H1 (cell line): ENCODE results near the gene TOM1L2. TPM values are rescaled to one million over a fixed set of nuclear protein-coding genes. Genes with fewer than 3 reads are reported as not detected.

Experiments
- CTCF ChIA-PET: fragments of 300-600 bp; sonication (Branson Sonifier 250); formaldehyde crosslinking; loops from one replicate; lab custom pipeline; 2021; ENCODE audit not compliant: partially characterized antibody; lab: Charles Lee
- POLR2A ChIA-PET: fragments of 300-600 bp; sonication (Branson Sonifier 250); formaldehyde crosslinking; loops from one replicate; lab custom pipeline; 2021; ENCODE audit warnings: inconsistent platforms; ENCODE audit not compliant: partially characterized antibody; lab: Charles Lee
- DNase-seq, 2 experiments: peaks; one replicate each; pipeline versions ENCODE4 v3.0.0 to v3.0.0-alpha.2; 2010 to 2022; ENCODE audit warnings: low spot score in 2 of 2, low read depth in 1 of 2, mixed read lengths in 1 of 2
- FAIRE-seq: peaks from 2 replicates; lab custom pipeline; 2011; peaks lifted over from hg19 to GRCh38; lab: Jason Lieb, UNC
- H2AFZ ChIP-seq: 2 replicates; pipeline ENCODE4 v1.8.1; 2012; ENCODE audit warnings: low read length, inconsistent platforms
- H2AK5ac ChIP-seq: 2 replicates; pipeline ENCODE4 v1.6.1; 2013; ENCODE audit warnings: low read depth, low read length
- H2BK120ac ChIP-seq: replicated peaks from 2 replicates; pipeline ENCODE3; 2013; ENCODE audit warnings: low read depth, low read length, inconsistent platforms
- H2BK12ac ChIP-seq: 2 replicates; pipeline ENCODE4 v1.6.1; 2013; ENCODE audit warnings: low read depth, low read length
- H2BK15ac ChIP-seq: 2 replicates; pipeline ENCODE4 v1.6.1; 2013; ENCODE audit warnings: low read length
- H2BK20ac ChIP-seq: 2 replicates; pipeline ENCODE4 v1.6.1; 2013; ENCODE audit warnings: low read length
- H2BK5ac ChIP-seq: 2 replicates; pipeline ENCODE4 v1.6.1; 2013; ENCODE audit warnings: low read depth, low read length
- H3K14ac ChIP-seq: 2 replicates; pipeline ENCODE4 v1.6.1; 2013; ENCODE audit warnings: inconsistent platforms; ENCODE audit not compliant: insufficient read length
- H3K18ac ChIP-seq: 2 replicates; pipeline ENCODE4 v1.6.1; 2013; ENCODE audit warnings: low read length; ENCODE audit errors: extremely low read depth
- H3K23ac ChIP-seq: 2 replicates; pipeline ENCODE4 v1.6.1; 2013; ENCODE audit warnings: inconsistent platforms; ENCODE audit not compliant: insufficient read length
- H3K23me2 ChIP-seq: 2 replicates; pipeline ENCODE4 v1.6.1; 2013; ENCODE audit warnings: low read depth, low read length
- H3K27ac ChIP-seq: 2 replicates; pipeline ENCODE4 v1.6.1; 2011; ENCODE audit warnings: low read depth, low read length, inconsistent platforms
- H3K27me3 ChIP-seq, 4 experiments: replicated peaks in 1 of 4; 1 replicate in 1 of 4; 2 replicates in 3 of 4; pipeline versions ENCODE4 v1.6.1 to v1.8.1; 2011 to 2013; ENCODE audit warnings: low read length in 3 of 4, mild to moderate bottlenecking in 3 of 4, inconsistent platforms in 2 of 4, mixed read lengths in 2 of 4, moderate library complexity in 1 of 4; ENCODE audit not compliant: control insufficient read depth in 3 of 4, insufficient read depth in 3 of 4; ENCODE audit errors: extremely low read depth in 1 of 4
- H3K36me3 ChIP-seq, 4 experiments: 2 replicates each; pipeline versions ENCODE4 v1.6.1 to v1.8.1; 2011 to 2013; ENCODE audit warnings: mild to moderate bottlenecking in 4 of 4, low read length in 3 of 4, moderate library complexity in 2 of 4, control low read depth in 1 of 4, inconsistent platforms in 1 of 4; ENCODE audit not compliant: insufficient read depth in 4 of 4, control insufficient read depth in 2 of 4
- H3K4ac ChIP-seq: replicated peaks from 2 replicates; pipeline ENCODE3; 2013; ENCODE audit warnings: low read length, low read depth, mixed read lengths, inconsistent platforms; ENCODE audit not compliant: insufficient read length
- H3K4me1 ChIP-seq, 4 experiments: replicated peaks in 1 of 4; 1 replicate in 1 of 4; 2 replicates in 3 of 4; pipeline versions ENCODE4 v1.6.1 to v1.8.1; 2011 to 2013; ENCODE audit warnings: low read length in 3 of 4, inconsistent platforms in 2 of 4, mixed read lengths in 1 of 4; ENCODE audit not compliant: insufficient read depth in 4 of 4, control insufficient read depth in 3 of 4
- H3K4me2 ChIP-seq, 2 experiments: 2 replicates each; pipeline versions ENCODE4 v1.6.1 to v1.8.1; 2011 to 2013; ENCODE audit warnings: low read depth in 2 of 2, low read length in 2 of 2, control low read depth in 1 of 2, inconsistent platforms in 1 of 2, mild to moderate bottlenecking in 1 of 2; ENCODE audit not compliant: insufficient read depth in 1 of 2
- H3K4me3 ChIP-seq, 4 experiments: fragments of 200-600, 300-600 bp in 1 of 4; sonication (generic), shearing (Covaris generic), sonication (Bioruptor Twin) in 1 of 4; 2 replicates each; pipeline versions ENCODE4 v1.5.1 to v1.8.1; 2011 to 2016; ENCODE audit warnings: low read length in 4 of 4, low read depth in 3 of 4, control low read depth in 2 of 4, inconsistent platforms in 2 of 4, mild to moderate bottlenecking in 2 of 4, mixed read lengths in 1 of 4, moderate library complexity in 1 of 4; ENCODE audit not compliant: insufficient read depth in 2 of 4; ENCODE audit errors: extremely low read depth in 1 of 4
- H3K56ac ChIP-seq: replicated peaks from 2 replicates; pipeline ENCODE3; 2013; ENCODE audit warnings: low read depth, mild to moderate bottlenecking, mixed read lengths, low read length, inconsistent platforms; ENCODE audit not compliant: insufficient read length
- H3K79me1 ChIP-seq: 2 replicates; pipeline ENCODE4 v1.6.1; 2013; ENCODE audit warnings: low read depth, low read length, control low read depth
- H3K79me2 ChIP-seq, 2 experiments: 2 replicates each; pipeline versions ENCODE4 v1.6.1 to v1.8.1; 2012 to 2013; ENCODE audit warnings: low read length in 2 of 2, mild to moderate bottlenecking in 2 of 2, inconsistent platforms in 1 of 2; ENCODE audit not compliant: insufficient read depth in 2 of 2, control insufficient read depth in 1 of 2
- H3K9ac ChIP-seq, 4 experiments: replicated peaks in 1 of 4; 1 replicate in 1 of 4; 2 replicates in 3 of 4; pipeline versions ENCODE4 v1.6.1 to v1.8.1; 2011 to 2013; ENCODE audit warnings: low read depth in 3 of 4, low read length in 3 of 4, control low read depth in 2 of 4, mild to moderate bottlenecking in 2 of 4, moderate library complexity in 2 of 4, inconsistent platforms in 1 of 4; ENCODE audit errors: extremely low read depth in 1 of 4
- H3K9me3 ChIP-seq, 2 experiments: 2 replicates each; pipeline versions ENCODE4 v1.6.1 to v1.8.1; 2012 to 2013; ENCODE audit warnings: mild to moderate bottlenecking in 2 of 2, moderate library complexity in 2 of 2, control low read depth in 1 of 2, inconsistent platforms in 1 of 2, low read depth in 1 of 2, low read length in 1 of 2, mixed read lengths in 1 of 2; ENCODE audit not compliant: insufficient read depth in 2 of 2
- H4K20me1 ChIP-seq, 2 experiments: replicated peaks in 1 of 2; 2 replicates each; pipeline versions ENCODE3 to v1.8.1; 2011 to 2013; ENCODE audit warnings: inconsistent platforms in 2 of 2, low read length in 2 of 2, mild to moderate bottlenecking in 1 of 2; ENCODE audit not compliant: insufficient read depth in 2 of 2, control insufficient read depth in 1 of 2
- H4K5ac ChIP-seq: 2 replicates; pipeline ENCODE4 v1.6.1; 2013; ENCODE audit warnings: low read length, low read depth, mixed read lengths, inconsistent platforms; ENCODE audit not compliant: insufficient read length
- H4K8ac ChIP-seq: 2 replicates; pipeline ENCODE4 v1.8.0; 2013; ENCODE audit warnings: mild to moderate bottlenecking, moderate library complexity, low read length, inconsistent platforms; ENCODE audit not compliant: insufficient read depth; ENCODE audit errors: extremely low read depth
- H4K91ac ChIP-seq: replicated peaks from 2 replicates; pipeline ENCODE3; 2013; ENCODE audit warnings: low read length, mixed read lengths, inconsistent platforms; ENCODE audit not compliant: insufficient read length
- BCL11A ChIP-seq, 2 experiments: IDR thresholded peaks; one replicate each; pipeline ENCODE4 v1.6.1; 2011; ENCODE audit warnings: low read depth in 2 of 2, low read length in 2 of 2, mild to moderate bottlenecking in 2 of 2
- CREB1 ChIP-seq: IDR thresholded peaks from 2 replicates; pipeline ENCODE4 v1.6.1; 2012; ENCODE audit warnings: inconsistent platforms
- HDAC2 ChIP-seq, 2 experiments: fragments of 300-600 bp in 1 of 2; sonication (generic) in 1 of 2; IDR thresholded peaks; 2 replicates each; pipeline ENCODE4 v1.6.1; 2011 to 2012; ENCODE audit warnings: low read depth in 2 of 2, low read length in 2 of 2, mild to moderate bottlenecking in 2 of 2, moderate library complexity in 2 of 2, borderline replicate concordance in 1 of 2, inconsistent platforms in 1 of 2
- KDM1A ChIP-seq: fragments of 200-600, 300-600 bp; sonication (generic); IDR thresholded peaks from 2 replicates; pipeline ENCODE4 v1.7.1; 2016; ENCODE audit warnings: mild to moderate bottlenecking, low read length, borderline replicate concordance
- KDM4A ChIP-seq: IDR thresholded peaks from one replicate; pipeline ENCODE4 v1.7.1; 2012; ENCODE audit warnings: low read depth, mild to moderate bottlenecking, moderate library complexity, low read length, inconsistent platforms; ENCODE audit not compliant: severe bottlenecking
- MAFK ChIP-seq: IDR thresholded peaks from 2 replicates; pipeline ENCODE4 v1.6.1; 2012; ENCODE audit warnings: low read depth, mild to moderate bottlenecking, improper control_type of control experiment, low read length
- PHF8 ChIP-seq: fragments of 200-600 bp; sonication (generic); conservative IDR thresholded peaks from 2 replicates; pipeline ENCODE4 v1.7.1; 2012; ENCODE audit warnings: low read depth, mild to moderate bottlenecking, inconsistent platforms, low read length, moderate library complexity
- POLR2AphosphoS5 ChIP-seq: IDR thresholded peaks from 2 replicates; pipeline ENCODE4 v1.6.1; 2011; ENCODE audit warnings: low read depth, low read length
- RBBP5 ChIP-seq: IDR thresholded peaks from 2 replicates; pipeline ENCODE4 v1.7.1; 2012; ENCODE audit warnings: low read depth, mild to moderate bottlenecking, inconsistent platforms, low read length, moderate library complexity, borderline replicate concordance
- SAP30 ChIP-seq: fragments of 300-600 bp; sonication (generic); IDR thresholded peaks from 2 replicates; pipeline ENCODE4 v1.7.1; 2012; ENCODE audit warnings: low read length, moderate library complexity, mild to moderate bottlenecking, inconsistent platforms; ENCODE audit not compliant: insufficient read depth, insufficient replicate concordance
- SP4 ChIP-seq: IDR thresholded peaks from 2 replicates; pipeline ENCODE4 v1.6.1; 2012; ENCODE audit warnings: low read length, inconsistent platforms
- WGBS, 2 experiments: shearing (Covaris generic) in 1 of 2; methylation state at CpG; one replicate each; pipeline versions ENCODE4 v1.1.6 to v1.1.7; 2013 to 2015; ENCODE audit warnings: low lambda C conversion rate in 2 of 2, mixed read lengths in 2 of 2, inconsistent platforms in 1 of 2, low coverage in 1 of 2, missing lambda C conversion rate in 1 of 2; ENCODE audit not compliant: insufficient replicate concordance in 2 of 2, insufficient coverage in 1 of 2, insufficient read length in 1 of 2; ENCODE audit errors: extremely low coverage in 1 of 2, missing lambda C conversion rate in 1 of 2; 5-methylcytosine and 5-hydroxymethylcytosine counted together
- polyA plus RNA-seq, 7 experiments: library from polyadenylated mRNA; depleted of rRNA in 3 of 7; stranded (reverse) in 5 of 7; unstranded in 2 of 7; fragments of >200 nt in 5 of 7; fragments of 200-250 nt in 2 of 7; gene quantifications; 1 replicate in 5 of 7; 2 replicates in 1 of 7; 4 replicates in 1 of 7; pipeline versions ENCODE4 v1.2.1 to v1.2.3, GENCODE V29; 2011 to 2013; ENCODE audit warnings: missing spikeins in 2 of 7, mixed read lengths in 2 of 7
- total RNA-seq: library from RNA; stranded (reverse); fragmentation: NEBNext Ultra II Directional; extraction: Animal tissue kit (Norgen Biotek cat#: 25700); gene quantifications from 2 replicates; pipeline ENCODE4 v1.2.1, GENCODE V29; 2021
- TF ChIP-seq, protein P1 (sequence below): IDR thresholded peaks from 2 replicates; pipeline ENCODE4 v1.6.1; 2011; ENCODE audit warnings: low read length, improper control_type of control experiment

The TOM1L2 gene
- total and polyA plus RNA-seq, 2 of the 8 experiments (the other 6 are each of a cell fraction or from before 2014, with no cell fraction given), result 2.0 to 3.4 TPM

GRCh38 chr17:17976931-17977570 lies 4.9 kb upstream of the TOM1L2 start:
- no peaks in the 10 kb centered on the region for H3K27me3 ChIP-seq
- H3K23ac ChIP-seq, result no peak overlapping the region
- H3K18ac ChIP-seq, result no peak overlapping the region
- H4K8ac ChIP-seq, result peak overlapping the region; percentile 41; the same call in 1 of the 2 replicates
- H3K4me1 ChIP-seq, result no peaks in the 10 kb centered on the region
- no peaks in the 10 kb centered on the region for H4K20me1 ChIP-seq
- H3K9me3 ChIP-seq, result no peaks in the 10 kb centered on the region
- no peaks in the 10 kb centered on the region for H3K79me2 ChIP-seq
- no peaks in the 10 kb centered on the region for H3K36me3 ChIP-seq
- no peak overlapping the region for H2AFZ ChIP-seq
- H3K56ac ChIP-seq, result no peak overlapping the region
- H2AK5ac ChIP-seq, result no peak overlapping the region
- no peak overlapping the region; the same call in 1 of the 2 replicates for H2BK5ac ChIP-seq
- H4K5ac ChIP-seq, result no peak overlapping the region
- CTCF ChIA-PET, result interaction anchor here (0.7 to 1.4 kb wide), 9 partner anchors 9 to 91 kb away, joined by 3 to 6 read pairs (median 3); no protein-coding TSS in a partner anchor
- no peak overlapping the region for H3K4me2 ChIP-seq
- DNase-seq, result no peak
- H3K27ac ChIP-seq, result no peak overlapping the region
- no peak overlapping the region for H2BK12ac ChIP-seq
- H4K91ac ChIP-seq, result no peak overlapping the region
- FAIRE-seq, result no peak
- peaks cover 2% of the 10 kb centered on the region; the same call in 1 of the 2 replicates for H3K23me2 ChIP-seq
- 86% methylated on average over 10 of the region's 10 CpGs; no CpG with 5 or more reads in 1 of the 2 experiments for WGBS, 2 experiments
- H3K4ac ChIP-seq, result no peak overlapping the region
- peak overlapping the region; percentile 37 for H3K14ac ChIP-seq
- no peak overlapping the region for H3K4me3 ChIP-seq
- H2BK20ac ChIP-seq, result no peak overlapping the region
- POLR2A ChIA-PET, result no interaction called here
- no peaks in the 10 kb centered on the region for H3K79me1 ChIP-seq
- H2BK120ac ChIP-seq, result no peak overlapping the region
- no peak overlapping the region; a peak in 1 of 7 replicates for H3K9ac ChIP-seq
- no peak overlapping the region for H2BK15ac ChIP-seq
- TF ChIP-seq POLR2AphosphoS5 (no peak), CREB1 (no peak), SAP30 (no peak), HDAC2 (IDR thresholded peaks at IDR 0.05; ENCODE audit: borderline replicate concordance in 1 of 2, low read depth in 2 of 2, low read length in 2 of 2) (no peak), PHF8 (no peak), MAFK (no peak), SP4 (no peak), KDM4A (no peak), BCL11A (IDR thresholded peaks at IDR 0.05; ENCODE audit: low read depth in 2 of 2, low read length in 2 of 2) (no peak), RBBP5 (no peak), KDM1A (no peak)
- TF ChIP-seq, protein P1, sequence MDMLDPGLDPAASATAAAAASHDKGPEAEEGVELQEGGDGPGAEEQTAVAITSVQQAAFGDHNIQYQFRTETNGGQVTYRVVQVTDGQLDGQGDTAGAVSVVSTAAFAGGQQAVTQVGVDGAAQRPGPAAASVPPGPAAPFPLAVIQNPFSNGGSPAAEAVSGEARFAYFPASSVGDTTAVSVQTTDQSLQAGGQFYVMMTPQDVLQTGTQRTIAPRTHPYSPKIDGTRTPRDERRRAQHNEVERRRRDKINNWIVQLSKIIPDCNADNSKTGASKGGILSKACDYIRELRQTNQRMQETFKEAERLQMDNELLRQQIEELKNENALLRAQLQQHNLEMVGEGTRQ, result no peak
